ENCODE measurements around the gene RPF1. TPM values are rescaled to one million over a fixed set of nuclear protein-coding genes. Genes with fewer than 3 reads are reported as not detected.
"Not testable (repeated sequence)": the region's sequence is repeated elsewhere in the genome, so short reads cannot be mapped to it uniquely, and the experiment has no call there.

Gene RPF1
- 8.6 TPM for total RNA-seq

DNA sequence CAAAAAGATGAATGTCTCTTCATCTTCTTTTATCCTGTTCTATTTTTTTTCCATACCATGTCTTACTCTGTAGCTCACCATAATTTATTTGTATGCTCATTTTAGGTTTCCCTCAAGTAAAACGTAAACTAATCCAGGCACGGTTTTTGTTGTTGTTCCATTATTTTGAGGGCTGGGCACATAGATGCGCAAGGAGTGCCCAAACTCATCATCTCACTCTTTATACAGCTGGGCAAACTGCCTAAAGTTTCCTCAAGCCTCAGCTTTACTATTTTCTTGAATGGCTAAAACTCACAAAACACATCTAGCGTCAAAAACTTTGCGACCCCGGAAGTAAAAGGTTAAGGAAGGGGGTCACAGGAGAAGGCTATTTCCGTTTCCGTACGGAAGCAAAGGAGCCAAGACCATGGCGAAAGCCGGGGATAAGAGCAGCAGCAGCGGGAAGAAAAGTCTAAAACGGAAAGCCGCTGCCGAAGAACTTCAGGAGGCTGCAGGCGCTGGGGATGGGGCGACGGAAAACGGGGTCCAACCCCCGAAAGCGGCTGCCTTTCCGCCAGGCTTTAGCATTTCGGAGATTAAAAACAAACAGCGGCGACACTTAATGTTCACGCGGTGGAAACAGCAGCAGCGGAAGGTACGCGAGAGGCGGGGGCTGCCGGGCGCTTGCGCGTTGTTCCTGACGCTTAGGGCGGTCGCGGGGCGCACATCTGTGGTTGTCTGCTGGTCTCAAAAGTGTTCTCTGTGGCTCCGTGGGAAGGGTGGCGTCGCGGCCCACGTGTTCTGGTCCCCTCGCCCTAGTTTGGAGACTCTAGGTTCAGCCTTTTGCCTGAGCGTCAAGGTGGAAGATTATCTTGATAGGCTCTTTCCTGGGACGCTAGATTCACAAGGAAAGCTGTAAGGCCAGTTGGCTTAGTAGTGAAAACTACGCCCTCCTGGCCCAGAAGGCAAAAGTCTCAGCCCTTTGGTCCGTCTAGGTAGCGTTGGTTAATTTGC is at the start of gene RPF1:
TSS of gene RPF1 (plus strand) at position 391 of the 993 bp plus-strand sequence. CDS start at position 407, 16 bp downstream.
- ATAC-seq, result peak; percentile 95

GRCh38 chr1:84430546-84430945 is 48.5 kb upstream of the RPF1 start:
- DNase-seq (ENCODE audit: low spot score), result no peak
- ATAC-seq, result no peak

More for the DNA sequence above, at the start of gene RPF1:
- DNase-seq (ENCODE audit: low spot score), result peak; percentile 75

- ATAC-seq (peak; percentile 94), DNase-seq (ENCODE audit: low spot score) (peak; percentile 52)
These were observed 45.6 kb upstream of the RPF1 start for GRCh38 chr1:84433258-84434080.

- ATAC-seq, result no peak
These were observed 44.8 kb upstream of the RPF1 start for GRCh38 chr1:84434081-84434769.

DNA sequence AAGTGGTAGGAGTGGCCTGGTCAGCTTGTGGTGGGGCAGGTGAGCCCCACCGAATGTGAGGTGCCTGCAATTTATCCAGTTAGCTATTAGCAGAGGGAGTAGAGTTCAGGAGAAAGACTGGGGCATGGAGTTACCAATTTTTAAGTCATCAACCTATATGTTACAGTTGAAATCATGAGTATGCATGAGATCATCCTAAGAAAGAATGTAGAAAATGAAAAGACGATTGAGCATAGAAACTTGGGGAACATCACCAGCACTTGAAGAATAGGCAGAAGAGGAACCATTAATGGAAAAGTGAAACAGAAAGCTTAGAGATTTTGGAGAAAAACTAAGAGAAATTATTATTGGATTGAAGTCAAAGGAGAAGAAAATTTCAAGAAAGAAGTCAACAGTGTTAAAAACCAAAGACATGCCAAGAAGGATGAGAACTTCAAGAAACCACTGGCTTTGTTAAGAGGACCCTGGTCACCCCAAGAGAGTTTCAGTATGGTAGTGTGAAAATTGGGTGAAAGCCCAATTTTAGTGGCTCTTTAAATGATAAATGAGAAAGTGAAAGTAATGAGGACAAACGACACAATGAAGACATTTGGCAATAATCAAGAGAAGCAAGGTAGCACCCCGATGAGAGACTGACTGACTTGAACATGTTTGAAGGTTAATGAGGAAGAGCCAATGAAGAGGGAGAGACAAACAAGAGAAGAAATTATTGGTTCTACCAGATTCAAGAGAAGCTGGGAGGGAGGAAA is 44.1 kb upstream of the RPF1 start:
- DNase-seq (ENCODE audit: low spot score) (no peak), ATAC-seq (peak; percentile 40)

More at GRCh38 chr1:84434081-84434769, 44.8 kb upstream of the RPF1 start:
- no peak for DNase-seq (ENCODE audit: low spot score)

- no peak for ATAC-seq
These were observed 42.0 kb upstream of the RPF1 start for GRCh38 chr1:84436876-84437655.

DNA sequence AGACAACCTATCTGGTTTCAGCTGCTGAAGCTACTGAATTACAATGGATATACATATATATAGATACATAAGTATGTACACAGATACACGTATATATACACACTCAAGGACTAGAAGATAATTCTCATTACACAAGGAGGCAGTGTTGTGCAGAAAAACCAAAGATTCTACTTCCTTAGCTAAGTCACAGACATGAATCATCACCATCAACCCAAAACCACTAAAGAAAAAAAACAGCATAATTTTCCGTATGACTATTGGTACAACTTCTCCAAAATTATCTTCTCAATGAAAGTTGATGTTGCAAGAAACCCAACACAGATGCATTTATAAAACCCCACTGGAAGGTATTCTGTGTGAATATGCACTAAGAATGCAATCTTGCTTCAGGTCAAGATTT is 36.8 kb upstream of the RPF1 start:
- DNase-seq (ENCODE audit: low spot score) (no peak), ATAC-seq (peak; percentile 92)

More at GRCh38 chr1:84436876-84437655, 42.0 kb upstream of the RPF1 start:
- no peak for DNase-seq (ENCODE audit: low spot score)

DNA sequence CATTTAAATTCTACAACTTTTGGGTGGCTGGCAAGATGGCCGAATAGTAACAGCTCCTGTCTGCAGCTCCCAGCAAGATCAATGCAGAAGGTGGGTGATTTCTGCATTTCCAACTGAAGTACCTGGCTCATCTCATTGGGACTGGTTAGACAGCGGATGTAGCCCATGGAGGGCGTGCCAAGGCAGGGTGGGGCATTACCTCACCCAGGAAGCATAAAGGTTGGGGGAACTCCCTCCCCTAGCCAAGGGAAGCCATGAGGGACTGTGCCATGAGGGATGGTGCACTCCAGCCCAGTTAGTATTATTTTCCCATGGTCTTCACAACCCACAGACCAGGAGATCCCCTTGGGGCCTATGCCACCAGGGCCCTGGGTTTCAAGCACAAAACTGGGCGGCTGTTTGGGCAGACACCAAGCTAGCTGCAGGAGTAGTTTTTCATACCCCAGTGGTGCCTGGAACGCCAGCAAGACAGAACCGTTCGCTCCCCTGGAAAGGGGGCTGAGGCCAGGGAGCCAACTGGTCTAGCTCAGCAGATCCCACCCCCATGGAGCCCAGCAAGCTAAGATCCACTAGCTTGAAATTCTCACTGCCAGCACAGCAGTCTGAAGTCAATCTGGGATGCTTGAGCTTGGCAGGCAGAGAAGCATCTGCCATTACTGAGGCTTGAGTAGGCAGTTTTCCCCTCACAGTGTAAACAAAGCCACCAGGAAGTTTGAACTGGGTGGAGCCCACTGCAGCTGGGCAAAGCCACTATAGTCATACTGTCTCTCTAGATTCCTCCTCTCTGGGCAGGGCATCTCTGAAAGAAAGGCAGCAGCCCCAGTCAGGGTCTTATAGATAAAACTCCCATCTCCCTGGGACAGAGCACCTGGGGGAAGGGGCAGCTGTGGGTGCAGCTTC is 36.1 kb upstream of the RPF1 start:
- not testable (repeated sequence) for ATAC-seq; DNase-seq (ENCODE audit: low spot score)

DNA sequence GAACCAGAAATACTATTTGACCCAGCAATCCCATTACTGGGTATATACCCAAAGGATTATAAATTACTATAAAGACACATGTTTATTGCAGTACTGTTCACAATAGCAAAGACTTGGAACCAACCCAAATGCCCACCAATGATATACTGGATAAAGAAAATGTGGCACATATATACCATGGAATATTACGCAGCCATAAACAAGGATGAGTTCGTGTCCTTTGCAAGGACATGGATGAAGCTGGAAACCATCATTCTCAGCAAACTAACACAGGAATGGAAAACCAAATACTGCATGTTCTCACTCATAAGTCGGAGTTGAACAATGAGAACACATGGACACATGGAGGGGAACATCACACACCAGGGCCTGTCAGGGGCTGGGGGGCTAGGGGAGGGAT is 30.4 kb upstream of the RPF1 start:
- not testable (repeated sequence) for DNase-seq (ENCODE audit: low spot score); ATAC-seq

GRCh38 chr1:84450910-84451309 is 28.2 kb upstream of the RPF1 start:
- DNase-seq (ENCODE audit: low spot score), result no peak
- no peak for ATAC-seq

GRCh38 chr1:84452436-84452835 is 26.6 kb upstream of the RPF1 start:
- no peak for ATAC-seq
- DNase-seq (ENCODE audit: low spot score), result no peak

DNA sequence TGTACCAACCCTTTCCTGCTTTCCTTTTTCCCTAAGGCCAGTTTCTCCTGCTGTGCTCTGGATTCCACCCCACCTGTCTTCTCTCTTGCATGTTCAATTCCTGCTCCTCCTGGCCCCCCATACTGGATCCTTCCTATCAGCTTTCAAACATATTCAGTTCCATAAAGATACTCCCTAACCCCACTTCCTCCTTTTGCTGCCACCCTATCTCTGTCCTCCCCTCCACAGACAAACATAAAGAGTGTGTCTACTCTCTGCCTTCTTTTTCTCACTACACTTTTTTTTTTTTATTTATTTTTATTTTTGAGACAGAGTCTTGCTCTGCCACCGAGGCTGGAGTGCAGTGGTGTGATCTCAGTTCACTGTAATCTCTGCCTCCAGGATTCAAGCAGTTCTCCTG is 16.9 kb upstream of the RPF1 start:
- ATAC-seq (no peak), DNase-seq (ENCODE audit: low spot score) (no peak)

DNA sequence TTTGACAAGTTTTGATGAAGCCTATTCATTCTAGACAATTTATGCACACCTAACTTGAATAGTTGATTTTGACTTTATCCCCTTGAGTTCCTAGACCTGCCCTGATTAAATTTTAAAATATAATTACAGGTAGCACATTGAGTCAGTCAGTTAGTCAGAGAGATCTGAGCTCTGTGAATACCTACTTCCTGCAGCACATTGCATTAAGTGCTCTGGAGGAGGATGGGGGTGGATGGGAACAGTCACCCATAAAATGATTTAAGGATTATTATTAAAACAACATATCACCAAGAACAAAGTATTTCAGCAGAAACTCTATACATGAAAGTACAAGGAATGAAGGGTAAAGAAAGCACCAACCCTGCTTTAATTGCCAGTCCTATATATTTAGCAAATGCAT is 11.8 kb upstream of the RPF1 start:
- DNase-seq (ENCODE audit: low spot score), result no peak

GRCh38 chr1:84476225-84476624 is 2.8 kb upstream of the RPF1 start:
- no peak for DNase-seq (ENCODE audit: low spot score)
- no peak for ATAC-seq

More for the DNA sequence above, 11.8 kb upstream of the RPF1 start:
- ATAC-seq, result no peak

- ATAC-seq, result no peak
- DNase-seq (ENCODE audit: low spot score), result no peak
These were observed 932 bp downstream of the RPF1 start for GRCh38 chr1:84479998-84480397.

- no peak for ATAC-seq
- DNase-seq (ENCODE audit: low spot score), result no peak
These were observed 1.6 kb downstream of the RPF1 start for GRCh38 chr1:84480650-84481049.

GRCh38 chr1:84481317-84481716 is 2.3 kb downstream of the RPF1 start:
- ATAC-seq, result no peak
- no peak for DNase-seq (ENCODE audit: low spot score)

DNA sequence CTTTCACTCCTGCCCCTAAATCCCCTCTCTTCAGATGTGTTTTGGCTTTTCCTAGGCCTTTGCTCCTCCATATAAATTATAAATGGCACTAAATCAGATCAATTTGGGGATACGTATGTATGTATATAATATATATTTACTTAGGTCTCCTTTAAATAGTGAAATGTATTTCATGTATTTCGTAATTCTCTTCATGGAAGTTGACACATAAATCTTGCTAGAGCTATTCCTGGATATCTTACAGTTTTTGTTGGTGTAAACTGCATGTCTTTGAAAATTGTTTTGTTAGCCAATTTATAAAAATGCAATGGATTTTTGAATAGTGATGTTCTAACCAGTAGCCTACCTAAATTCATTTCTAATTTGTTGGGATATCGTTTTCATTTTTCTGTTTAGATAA is 9.0 kb downstream of the RPF1 start:
- DNase-seq (ENCODE audit: low spot score), result no peak
- no peak for ATAC-seq

All from left lobe of liver (tissue), 2 donors.